Measurements from ENCODE around the gene TRAM2. TPM values are rescaled to one million over a fixed set of nuclear protein-coding genes. Genes with fewer than 3 reads are reported as not detected.
A peak's percentile ranks its signal among the peaks of the same experiment; 100 is the strongest.

Gene TRAM2
- total RNA-seq, 1 experiment from 2014 or later: 21.2 TPM

DNA sequence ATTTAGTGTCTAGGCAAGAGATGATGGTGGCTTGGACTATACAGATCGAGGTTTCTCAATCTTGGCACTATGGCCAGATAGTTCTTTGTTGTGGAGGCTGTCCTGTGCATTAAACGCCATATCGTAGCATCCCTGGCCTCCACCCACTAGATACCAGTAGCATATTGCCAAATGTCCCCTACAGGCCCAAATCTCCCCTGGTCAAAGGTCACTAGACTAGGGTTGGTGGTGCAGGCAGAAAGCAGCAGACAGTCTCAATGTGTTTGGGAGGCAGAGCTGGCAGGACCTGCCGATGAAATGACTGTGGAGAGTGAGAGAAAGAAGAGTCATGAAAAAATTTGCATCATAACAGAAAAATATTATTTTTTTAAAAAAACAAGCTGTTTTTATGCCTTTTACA is 63.0 kb downstream of the TRAM2 start:
- Mint-ChIP-seq H3K27ac (peak overlapping the region in 1 of 3 experiments; percentile 36; a peak in 2 of 7 replicates), H3K9me3 (no peaks in the 10 kb centered on the region), H3K4me3 (no peak overlapping the region), H3K27me3 (ENCODE audit: low read depth) (no peaks in the 10 kb centered on the region), H3K36me3 (ENCODE audit: insufficient read depth in 1 of 3, low read depth in 3 of 3) (peaks cover 7 to 42% (median 20%) of the 10 kb centered on the region in 3 experiments; a peak in 6 of 7 replicates), H3K4me1 (peaks cover 54 to 75% of the 10 kb centered on the region in 2 experiments)
- no peak overlapping the region for H3K23ac ChIP-seq (ENCODE audit: insufficient read length, low read depth, low read length)
- H2BK20ac ChIP-seq (ENCODE audit: low read depth, low read length, poor library complexity, severe bottlenecking): no peak overlapping the region
- H2BK15ac ChIP-seq (ENCODE audit: low read depth, low read length): no peak overlapping the region
- no peak overlapping the region for H4K5ac ChIP-seq (ENCODE audit: insufficient read length, low read depth, low read length)
- peaks cover 7% of the 10 kb centered on the region; the same call in 1 of the 2 replicates for H3K4me1 ChIP-seq (ENCODE audit: insufficient read depth, low read length)
- no peak overlapping the region for H2BK120ac ChIP-seq (ENCODE audit: low read depth, low read length, poor library complexity, severe bottlenecking)
- H4K91ac ChIP-seq (ENCODE audit: insufficient read length, low read depth, low read length): no peak overlapping the region
- H3K79me2 ChIP-seq (ENCODE audit: insufficient read depth, low read length): peaks cover under 1% of the 10 kb centered on the region; the same call in 1 of the 2 replicates
- no peak overlapping the region for H3T11ph ChIP-seq (ENCODE audit: low read length)
- H3K23me2 ChIP-seq (ENCODE audit: insufficient read length, low read depth, low read length, poor library complexity, severe bottlenecking): no peaks in the 10 kb centered on the region
- TF ChIP-seq, protein P1, sequence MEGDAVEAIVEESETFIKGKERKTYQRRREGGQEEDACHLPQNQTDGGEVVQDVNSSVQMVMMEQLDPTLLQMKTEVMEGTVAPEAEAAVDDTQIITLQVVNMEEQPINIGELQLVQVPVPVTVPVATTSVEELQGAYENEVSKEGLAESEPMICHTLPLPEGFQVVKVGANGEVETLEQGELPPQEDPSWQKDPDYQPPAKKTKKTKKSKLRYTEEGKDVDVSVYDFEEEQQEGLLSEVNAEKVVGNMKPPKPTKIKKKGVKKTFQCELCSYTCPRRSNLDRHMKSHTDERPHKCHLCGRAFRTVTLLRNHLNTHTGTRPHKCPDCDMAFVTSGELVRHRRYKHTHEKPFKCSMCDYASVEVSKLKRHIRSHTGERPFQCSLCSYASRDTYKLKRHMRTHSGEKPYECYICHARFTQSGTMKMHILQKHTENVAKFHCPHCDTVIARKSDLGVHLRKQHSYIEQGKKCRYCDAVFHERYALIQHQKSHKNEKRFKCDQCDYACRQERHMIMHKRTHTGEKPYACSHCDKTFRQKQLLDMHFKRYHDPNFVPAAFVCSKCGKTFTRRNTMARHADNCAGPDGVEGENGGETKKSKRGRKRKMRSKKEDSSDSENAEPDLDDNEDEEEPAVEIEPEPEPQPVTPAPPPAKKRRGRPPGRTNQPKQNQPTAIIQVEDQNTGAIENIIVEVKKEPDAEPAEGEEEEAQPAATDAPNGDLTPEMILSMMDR (conservative IDR thresholded peaks at IDR 0.05): no peak
- no peaks in the 10 kb centered on the region for H3K79me1 ChIP-seq (ENCODE audit: insufficient read depth, low read depth, low read length, poor library complexity, severe bottlenecking)
- H3K27me3 ChIP-seq (ENCODE audit: insufficient read depth, low read length): no peaks in the 10 kb centered on the region
- no peak overlapping the region for H3K9ac ChIP-seq (ENCODE audit: extremely low read depth, insufficient read length, low read length)
- WGBS (ENCODE audit: extremely low coverage, insufficient read length, low lambda C conversion rate): no CpG with 5 or more reads among the region's 4 CpGs
- no peaks in the 10 kb centered on the region for H3K9me3 ChIP-seq (ENCODE audit: control insufficient read depth, low read depth, low read length)
- no peak overlapping the region for H2AFZ ChIP-seq (ENCODE audit: low read length)
- H3K4me2 ChIP-seq (ENCODE audit: insufficient read depth, insufficient read length, low read length): no peak overlapping the region
- H2AK5ac ChIP-seq (ENCODE audit: insufficient read length, low read length): no peak overlapping the region
- H3K56ac ChIP-seq (ENCODE audit: insufficient read length, low read depth, low read length): no peak overlapping the region
- H2BK5ac ChIP-seq (ENCODE audit: insufficient read length, low read length): no peak overlapping the region
- H3K4ac ChIP-seq (ENCODE audit: low read depth, low read length): no peak overlapping the region
- no peak overlapping the region for H3K14ac ChIP-seq (ENCODE audit: insufficient read depth, low read length)
- no peak overlapping the region for H3K18ac ChIP-seq (ENCODE audit: insufficient read length, low read depth, low read length)
- no peaks in the 10 kb centered on the region for H4K20me1 ChIP-seq (ENCODE audit: control insufficient read depth, insufficient read depth, insufficient read length)
- no peak overlapping the region for H2BK12ac ChIP-seq (ENCODE audit: insufficient read length, low read depth, low read length)
- H4K8ac ChIP-seq (replicated peaks; ENCODE audit: insufficient read length, low read depth, low read length): no peak overlapping the region
- no peak overlapping the region for H3K27ac ChIP-seq (ENCODE audit: insufficient read length, low read depth, low read length)
- no peak for DNase-seq

Measured in H9 (cell line).